PFSK-1 (cell line): ENCODE results near the gene MGMT.

Source experiments
- FOXP2 ChIP-seq: optimal IDR thresholded peaks from 2 replicates; pipeline ENCODE3; 2011; ENCODE audit warnings: borderline replicate concordance, control low read depth, inconsistent platforms; ENCODE audit not compliant: insufficient read depth; ENCODE audit errors: extremely low read length, extremely low read depth
- POLR2AphosphoS5 ChIP-seq: IDR thresholded peaks from 2 replicates; pipeline ENCODE4 v1.6.1; 2012; ENCODE audit warnings: low read depth, mild to moderate bottlenecking, control low read depth, low read length, moderate library complexity
- SIN3A ChIP-seq: IDR thresholded peaks from 2 replicates; pipeline ENCODE4 v1.6.1; 2012; ENCODE audit warnings: mild to moderate bottlenecking, low read length, moderate library complexity, borderline replicate concordance; ENCODE audit not compliant: insufficient read depth
- TAF1 ChIP-seq: IDR thresholded peaks from 2 replicates; pipeline ENCODE4 v1.6.1; 2012; ENCODE audit warnings: low read length, control low read depth, borderline replicate concordance; ENCODE audit not compliant: insufficient read depth
- TF ChIP-seq, protein P1 (sequence below), 2 experiments: IDR thresholded peaks; 2 replicates each; pipeline versions ENCODE4 v1.6.1 to v1.8.0; 2011 to 2012; ENCODE audit warnings: low read depth in 2 of 2, low read length in 2 of 2, control low read depth in 1 of 2, inconsistent platforms in 1 of 2, mild to moderate bottlenecking in 1 of 2, moderate library complexity in 1 of 2; ENCODE audit not compliant: insufficient read depth in 1 of 2

Gene MGMT

DNA sequence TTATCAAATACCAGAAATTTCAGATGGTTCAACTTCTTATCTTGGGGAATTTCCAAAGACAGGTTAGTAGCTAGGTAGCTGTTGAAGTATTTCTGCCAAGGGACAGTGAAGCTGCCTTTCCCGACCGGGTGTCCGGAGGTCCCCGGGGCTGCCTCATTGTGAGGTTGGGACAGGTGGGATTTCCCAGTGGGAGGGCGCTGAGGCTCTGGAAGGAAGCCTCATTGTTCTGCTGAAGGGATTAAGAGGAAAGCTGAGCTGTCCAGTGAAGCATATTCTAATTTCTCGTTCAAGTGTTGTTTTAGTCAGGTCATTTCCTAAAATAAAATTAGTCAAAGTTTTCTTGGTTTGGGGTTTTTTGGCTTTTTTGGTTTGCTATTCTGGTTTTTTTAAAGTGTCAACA is 244.2 kb downstream of the MGMT start:
- TF ChIP-seq FOXP2 (no peak), POLR2AphosphoS5 (no peak), TAF1 (no peak), SIN3A (no peak)
- TF ChIP-seq, protein P1, sequence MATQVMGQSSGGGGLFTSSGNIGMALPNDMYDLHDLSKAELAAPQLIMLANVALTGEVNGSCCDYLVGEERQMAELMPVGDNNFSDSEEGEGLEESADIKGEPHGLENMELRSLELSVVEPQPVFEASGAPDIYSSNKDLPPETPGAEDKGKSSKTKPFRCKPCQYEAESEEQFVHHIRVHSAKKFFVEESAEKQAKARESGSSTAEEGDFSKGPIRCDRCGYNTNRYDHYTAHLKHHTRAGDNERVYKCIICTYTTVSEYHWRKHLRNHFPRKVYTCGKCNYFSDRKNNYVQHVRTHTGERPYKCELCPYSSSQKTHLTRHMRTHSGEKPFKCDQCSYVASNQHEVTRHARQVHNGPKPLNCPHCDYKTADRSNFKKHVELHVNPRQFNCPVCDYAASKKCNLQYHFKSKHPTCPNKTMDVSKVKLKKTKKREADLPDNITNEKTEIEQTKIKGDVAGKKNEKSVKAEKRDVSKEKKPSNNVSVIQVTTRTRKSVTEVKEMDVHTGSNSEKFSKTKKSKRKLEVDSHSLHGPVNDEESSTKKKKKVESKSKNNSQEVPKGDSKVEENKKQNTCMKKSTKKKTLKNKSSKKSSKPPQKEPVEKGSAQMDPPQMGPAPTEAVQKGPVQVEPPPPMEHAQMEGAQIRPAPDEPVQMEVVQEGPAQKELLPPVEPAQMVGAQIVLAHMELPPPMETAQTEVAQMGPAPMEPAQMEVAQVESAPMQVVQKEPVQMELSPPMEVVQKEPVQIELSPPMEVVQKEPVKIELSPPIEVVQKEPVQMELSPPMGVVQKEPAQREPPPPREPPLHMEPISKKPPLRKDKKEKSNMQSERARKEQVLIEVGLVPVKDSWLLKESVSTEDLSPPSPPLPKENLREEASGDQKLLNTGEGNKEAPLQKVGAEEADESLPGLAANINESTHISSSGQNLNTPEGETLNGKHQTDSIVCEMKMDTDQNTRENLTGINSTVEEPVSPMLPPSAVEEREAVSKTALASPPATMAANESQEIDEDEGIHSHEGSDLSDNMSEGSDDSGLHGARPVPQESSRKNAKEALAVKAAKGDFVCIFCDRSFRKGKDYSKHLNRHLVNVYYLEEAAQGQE (IDR thresholded peaks at IDR 0.05; ENCODE audit: insufficient read depth in 1 of 2, low read depth in 2 of 2, low read length in 2 of 2) = no peak

GRCh38 chr10:129712000-129712399 is 245.0 kb downstream of the MGMT start:
- TF ChIP-seq, protein P1 (IDR thresholded peaks at IDR 0.05; ENCODE audit: insufficient read depth in 1 of 2, low read depth in 2 of 2, low read length in 2 of 2) = no peak
- TF ChIP-seq FOXP2 (no peak), TAF1 (no peak), SIN3A (no peak), POLR2AphosphoS5 (no peak)

GRCh38 chr10:129713659-129714265 is 246.7 kb downstream of the MGMT start:
- TF ChIP-seq TAF1 (no peak), SIN3A (no peak), POLR2AphosphoS5 (no peak), FOXP2 (no peak)

- TF ChIP-seq POLR2AphosphoS5 (no peak), TAF1 (no peak), FOXP2 (no peak), SIN3A (no peak)
- TF ChIP-seq, protein P1 (IDR thresholded peaks at IDR 0.05; ENCODE audit: insufficient read depth in 1 of 2, low read depth in 2 of 2, low read length in 2 of 2) = no peak
These were observed 248.8 kb downstream of the MGMT start for GRCh38 chr10:129715805-129716204.

DNA sequence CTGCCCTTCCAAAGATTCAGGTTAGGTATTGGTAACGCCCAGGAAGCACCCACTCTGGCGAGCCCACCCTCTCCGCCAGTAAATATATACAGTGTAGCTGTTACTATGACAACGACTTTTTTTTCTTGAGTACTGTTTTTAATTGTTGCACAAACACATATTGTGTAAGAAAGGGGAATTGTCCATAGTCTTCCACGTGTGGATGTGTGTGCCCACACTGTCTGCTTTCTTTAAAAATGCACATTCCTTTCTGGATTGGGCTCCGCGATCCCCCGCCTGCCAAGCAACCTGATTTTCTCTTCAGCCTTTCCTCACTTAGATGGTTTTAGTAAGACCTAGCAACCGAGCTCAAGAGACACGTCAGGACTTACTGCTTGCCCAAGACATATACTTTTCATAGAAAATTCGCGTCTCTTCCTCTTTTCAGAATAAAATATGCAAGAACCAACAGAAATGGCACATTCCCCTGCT is 249.2 kb downstream of the MGMT start:
- no peak for TF ChIP-seq POLR2AphosphoS5
- no peak for TF ChIP-seq SIN3A
- TF ChIP-seq, protein P1 (IDR thresholded peaks at IDR 0.05; ENCODE audit: insufficient read depth in 1 of 2, low read depth in 2 of 2, low read length in 2 of 2) = no peak
- TF ChIP-seq FOXP2 = no peak
- no peak for TF ChIP-seq TAF1
